Activated CD4-positive, alpha-beta T cell treated with anti-CD3 and anti-CD28 coated beads, Interleukin-2, Interleukin-4, amounts not matched to agents 100 ng/mL and 50 ng/mL, durations not matched to agents 16 hours and 8 hours (primary cell): ENCODE data around the gene LRRC75A.
"Not testable (repeated sequence)": the region's sequence is repeated elsewhere in the genome, so short reads cannot be mapped to it uniquely, and the experiment has no call there.

Experiments
- DNase-seq: peaks from one replicate; pipeline ENCODE4 v3.0.0-alpha.2; 2020; ENCODE audit warnings: low spot score

LRRC75A gene, protein sequence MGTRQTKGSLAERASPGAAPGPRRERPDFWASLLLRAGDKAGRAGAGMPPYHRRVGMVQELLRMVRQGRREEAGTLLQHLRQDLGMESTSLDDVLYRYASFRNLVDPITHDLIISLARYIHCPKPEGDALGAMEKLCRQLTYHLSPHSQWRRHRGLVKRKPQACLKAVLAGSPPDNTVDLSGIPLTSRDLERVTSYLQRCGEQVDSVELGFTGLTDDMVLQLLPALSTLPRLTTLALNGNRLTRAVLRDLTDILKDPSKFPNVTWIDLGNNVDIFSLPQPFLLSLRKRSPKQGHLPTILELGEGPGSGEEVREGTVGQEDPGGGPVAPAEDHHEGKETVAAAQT

DNA sequence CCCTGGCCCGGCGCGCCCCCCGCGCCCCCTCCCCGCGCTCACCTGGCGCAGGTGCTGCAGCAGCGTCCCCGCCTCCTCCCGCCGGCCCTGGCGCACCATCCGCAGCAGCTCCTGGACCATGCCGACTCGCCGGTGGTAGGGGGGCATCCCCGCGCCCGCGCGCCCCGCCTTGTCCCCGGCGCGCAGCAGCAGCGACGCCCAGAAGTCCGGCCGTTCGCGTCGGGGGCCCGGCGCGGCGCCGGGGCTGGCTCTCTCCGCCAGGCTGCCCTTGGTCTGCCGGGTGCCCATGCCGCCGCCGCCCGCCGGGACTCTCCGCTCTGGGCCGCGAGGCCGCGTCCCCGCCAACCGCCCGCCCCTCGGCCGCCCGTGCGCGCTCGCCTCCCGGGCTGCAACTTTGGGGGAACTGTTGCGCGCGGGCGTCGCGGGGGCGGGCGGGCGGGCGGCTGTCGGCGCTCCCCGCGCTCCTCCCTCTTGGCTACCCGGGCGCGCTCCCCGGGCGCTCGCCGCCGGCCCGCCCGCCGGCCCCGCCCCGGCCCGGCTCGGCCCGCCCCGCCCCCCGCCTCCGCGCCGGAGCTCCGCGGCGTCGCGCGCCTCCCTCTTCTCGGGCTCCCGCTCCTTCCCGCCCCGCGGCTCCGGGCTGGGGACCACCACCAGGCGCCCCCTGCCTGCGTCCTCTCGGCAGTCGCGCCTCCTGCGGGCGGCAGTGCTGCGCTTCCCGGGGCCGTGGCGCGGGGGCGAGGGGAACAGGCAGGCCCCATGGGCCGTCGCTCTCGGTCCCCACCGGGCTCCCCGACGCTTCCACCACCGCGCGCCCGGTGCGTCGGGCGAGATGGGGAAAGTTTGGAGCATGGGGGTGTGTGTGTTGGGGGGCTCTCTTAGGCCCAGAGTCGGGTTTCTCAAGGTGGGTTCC, at the start of gene LRRC75A:
TSS of gene LRRC75A (minus strand) at position 491 of the 910 bp plus-strand sequence. CDS start at position 288, 203 bp downstream.
- DNase-seq: peak; percentile 13

DNA sequence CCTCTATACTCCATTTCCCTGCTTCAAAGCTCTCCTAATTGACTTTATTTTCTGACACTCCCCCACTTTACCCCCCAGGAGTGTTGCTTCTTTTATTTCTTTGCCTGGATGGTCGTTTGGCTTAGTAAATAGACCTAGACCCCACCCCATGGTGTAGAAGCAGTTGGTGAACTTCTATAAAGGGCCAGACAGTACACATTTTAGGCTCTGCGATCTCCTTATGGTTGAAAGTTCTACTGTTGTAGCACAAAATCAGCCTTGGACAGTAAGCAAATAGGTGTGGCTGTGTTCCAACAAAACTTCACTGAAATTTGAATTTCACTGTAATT, 45.1 kb upstream of the LRRC75A start:
- DNase-seq: no peak

DNA sequence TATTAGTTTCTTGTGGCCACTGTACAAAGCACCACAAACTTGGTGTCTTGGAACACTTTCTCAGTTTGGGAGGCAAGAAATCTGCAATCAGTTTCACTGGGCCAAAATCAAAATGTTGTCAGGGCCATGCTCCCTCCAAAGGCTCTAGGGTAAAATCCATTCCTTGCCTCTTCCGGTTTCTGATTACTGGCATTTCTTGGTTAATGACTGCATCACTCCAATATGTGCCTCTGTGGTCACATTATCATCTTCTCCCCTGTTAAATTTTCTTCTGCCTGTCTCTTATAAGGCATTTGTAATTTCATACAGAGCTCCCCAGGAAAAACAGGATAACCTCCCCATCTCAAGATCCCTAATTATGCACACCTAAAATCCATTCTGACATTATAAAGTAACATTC, 42.2 kb upstream of the LRRC75A start:
- DNase-seq: no peak

DNA sequence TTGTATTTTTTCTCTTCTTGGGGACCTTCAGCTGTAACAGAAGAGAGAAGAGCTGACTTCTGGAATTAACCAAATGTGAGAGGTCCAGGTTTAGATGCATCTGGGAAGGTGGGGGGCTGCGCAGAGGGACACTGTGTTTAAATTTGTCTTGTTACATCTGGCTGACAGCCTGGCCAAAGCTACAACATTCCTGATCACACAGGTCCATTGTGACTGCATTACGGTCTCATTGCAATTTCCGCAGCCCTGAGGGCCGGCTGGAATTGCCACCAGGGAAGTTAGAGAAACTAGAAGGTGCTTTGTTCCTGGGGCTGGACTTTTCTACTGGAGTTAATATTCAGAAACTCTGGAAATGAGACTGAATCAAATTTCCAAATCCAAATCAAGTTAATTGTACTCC, 37.9 kb upstream of the LRRC75A start:
- no peak for DNase-seq

DNA sequence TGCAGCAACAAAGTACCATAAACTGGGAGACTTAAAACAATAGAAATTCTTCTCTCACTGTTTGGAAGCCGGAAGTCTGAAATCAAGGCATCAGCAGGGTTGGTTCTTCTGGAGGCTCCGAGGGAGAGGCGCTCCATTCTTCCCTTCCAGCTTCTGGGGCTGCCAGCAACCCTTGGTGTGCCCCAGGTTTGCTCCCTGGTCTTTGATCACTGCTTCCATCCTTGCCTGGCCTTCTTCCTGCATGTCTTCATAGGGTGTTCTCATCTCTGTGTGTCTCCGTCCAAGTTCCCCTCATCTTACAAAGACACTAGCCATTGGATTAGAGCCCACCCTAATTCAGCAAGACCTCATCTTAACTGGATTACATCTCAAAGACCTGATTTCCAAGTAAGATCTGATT, 35.3 kb upstream of the LRRC75A start:
- DNase-seq: no peak

DNA sequence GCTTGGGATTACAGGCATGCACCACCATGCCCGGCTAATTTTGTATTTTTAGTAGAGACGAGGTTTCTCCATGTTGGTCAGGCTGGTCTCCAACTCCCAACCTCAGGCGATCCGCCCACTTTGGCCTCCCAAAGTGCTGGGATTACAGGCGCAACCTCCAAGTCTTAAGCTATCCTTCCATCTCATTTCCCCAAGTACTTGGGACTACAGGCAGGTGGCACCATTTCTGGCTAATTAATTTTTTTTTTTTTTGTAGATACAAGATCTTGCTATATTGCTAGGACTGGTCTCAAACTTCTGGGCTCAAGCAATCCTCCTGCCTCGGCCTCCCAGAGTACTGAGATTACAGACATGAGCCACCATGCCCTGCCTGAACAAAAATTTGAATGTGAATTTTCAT, 33.6 kb upstream of the LRRC75A start:
- DNase-seq: not testable (repeated sequence)

DNA sequence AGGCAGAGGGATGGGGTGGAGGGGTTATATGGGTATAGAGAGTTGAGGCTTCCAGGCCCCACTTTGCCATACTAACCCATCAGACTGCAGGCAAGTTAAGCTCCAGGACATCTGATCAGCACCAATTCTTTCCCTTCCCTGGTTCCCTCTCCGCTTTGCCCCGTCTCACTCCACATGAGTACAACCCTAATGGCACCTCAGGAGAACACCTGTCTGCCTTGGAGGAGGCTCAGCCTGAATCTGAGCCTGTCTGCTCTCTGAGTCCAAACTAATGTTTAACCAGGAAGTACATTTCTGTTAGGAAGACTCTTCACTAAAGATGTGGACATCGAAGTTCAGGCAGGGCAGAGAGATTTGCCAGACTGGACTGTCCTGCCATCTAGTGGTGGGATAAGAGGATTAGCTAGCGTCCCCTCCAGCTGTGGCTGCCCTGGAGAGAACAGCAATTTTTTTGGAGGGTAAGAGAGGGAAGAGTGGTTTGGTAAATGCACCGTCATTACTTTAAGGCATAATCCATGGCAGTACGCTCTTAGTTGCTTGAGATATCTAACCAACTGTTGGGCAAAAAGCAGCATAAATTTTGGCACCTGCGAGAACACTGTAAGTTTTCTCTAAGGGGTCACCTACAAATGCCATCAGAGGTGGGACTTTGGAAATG, 29.2 kb upstream of the LRRC75A start:
- DNase-seq: peak; percentile 78

DNA sequence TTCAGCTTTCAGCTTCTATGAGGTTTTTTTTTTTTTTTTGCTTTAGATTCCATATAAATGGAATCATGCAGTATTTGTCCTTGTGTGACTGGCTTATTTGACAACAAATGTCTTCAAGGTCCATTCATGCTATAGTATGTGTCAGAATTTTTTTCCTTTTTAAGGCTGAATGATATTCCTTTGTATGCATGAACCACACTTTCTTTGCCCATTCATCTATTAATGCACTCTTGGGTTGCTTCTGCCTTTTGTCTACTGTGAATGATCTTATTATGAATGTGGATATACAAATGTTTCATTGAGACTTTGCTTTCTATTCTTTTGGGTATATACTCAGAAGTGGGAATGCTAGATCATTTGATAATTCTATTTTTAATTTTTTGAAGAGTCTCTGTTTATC, 27.0 kb upstream of the LRRC75A start:
- DNase-seq: no peak

DNA sequence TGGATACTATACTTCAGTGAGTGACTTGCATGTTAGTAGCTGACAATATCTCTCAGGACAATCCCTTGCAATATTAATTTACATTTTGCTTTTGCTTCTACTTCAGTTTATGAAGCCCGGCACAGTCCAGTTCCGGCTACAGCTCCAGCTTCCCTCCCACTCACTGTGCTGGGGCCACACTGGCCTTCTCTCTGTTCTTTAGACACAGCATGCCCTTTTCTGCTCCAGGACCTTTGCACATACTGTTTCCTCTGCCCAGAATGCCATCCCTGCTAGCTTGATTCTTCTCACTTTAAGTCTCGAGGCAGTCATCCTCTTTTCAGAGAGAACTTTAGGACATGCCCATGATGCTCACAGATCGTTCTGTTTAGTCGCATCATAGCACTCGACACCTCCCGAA, 25.5 kb upstream of the LRRC75A start:
- DNase-seq: no peak

DNA sequence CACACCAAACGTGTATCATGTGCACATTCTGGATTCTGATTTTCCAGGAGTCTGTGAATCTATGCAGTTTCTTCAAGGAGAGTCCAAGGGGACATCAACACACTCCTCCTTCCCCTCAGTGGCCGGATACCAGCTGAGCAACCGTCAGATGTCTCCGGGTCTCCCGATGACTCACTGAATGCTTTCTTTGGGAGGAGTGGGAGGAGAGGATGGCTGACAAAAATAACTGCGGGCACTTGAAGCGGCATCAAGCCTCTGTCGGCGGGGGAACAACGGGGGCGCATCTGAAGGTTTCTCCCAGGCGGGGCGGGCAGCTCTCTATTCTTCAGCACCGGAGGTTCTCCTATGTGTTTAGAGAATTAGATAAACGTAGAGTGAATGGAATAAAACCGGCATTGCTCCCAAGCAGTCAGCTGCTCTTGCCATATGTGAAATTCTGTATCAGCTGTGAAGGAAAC, 24.6 kb upstream of the LRRC75A start:
- no peak for DNase-seq

DNA sequence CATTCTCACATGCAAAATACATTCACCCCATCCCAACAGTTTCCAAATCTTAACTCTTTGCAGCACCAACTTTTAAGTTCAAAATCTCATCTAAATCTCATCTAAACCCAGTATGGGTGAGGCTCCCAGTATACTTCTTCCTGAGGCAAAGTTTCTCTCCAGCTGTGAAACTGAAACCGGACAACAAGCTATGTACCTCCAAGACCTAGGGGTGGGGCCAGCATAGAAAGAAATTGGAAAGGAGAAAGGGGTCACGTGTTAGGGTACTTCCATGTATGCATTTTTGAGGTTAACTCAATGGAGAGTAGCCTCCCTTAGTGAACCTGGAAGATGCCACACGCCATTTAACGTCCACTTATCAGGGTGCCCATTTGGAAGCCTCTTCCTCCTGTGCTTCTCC, 23.9 kb upstream of the LRRC75A start:
- no peak for DNase-seq

DNA sequence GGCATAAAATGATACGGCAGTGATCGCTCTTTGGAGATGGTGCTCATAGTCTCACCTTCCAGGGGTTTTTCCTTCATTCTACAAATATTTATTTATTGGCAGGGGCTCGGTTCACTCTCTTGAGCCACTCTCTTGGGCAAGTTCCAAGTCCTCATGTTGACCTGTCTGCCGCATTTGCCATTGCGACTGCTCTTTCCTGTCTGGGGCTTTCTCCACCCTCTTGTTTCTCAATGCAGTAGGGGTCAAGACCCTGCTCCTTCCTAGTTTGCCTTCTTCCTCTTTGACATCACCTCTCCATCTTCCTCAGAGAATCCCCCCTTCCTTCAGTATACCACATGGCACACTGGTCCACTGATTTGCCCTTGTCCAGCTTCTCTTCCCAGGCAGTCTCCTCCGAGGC, 21.9 kb upstream of the LRRC75A start:
- DNase-seq: no peak

DNA sequence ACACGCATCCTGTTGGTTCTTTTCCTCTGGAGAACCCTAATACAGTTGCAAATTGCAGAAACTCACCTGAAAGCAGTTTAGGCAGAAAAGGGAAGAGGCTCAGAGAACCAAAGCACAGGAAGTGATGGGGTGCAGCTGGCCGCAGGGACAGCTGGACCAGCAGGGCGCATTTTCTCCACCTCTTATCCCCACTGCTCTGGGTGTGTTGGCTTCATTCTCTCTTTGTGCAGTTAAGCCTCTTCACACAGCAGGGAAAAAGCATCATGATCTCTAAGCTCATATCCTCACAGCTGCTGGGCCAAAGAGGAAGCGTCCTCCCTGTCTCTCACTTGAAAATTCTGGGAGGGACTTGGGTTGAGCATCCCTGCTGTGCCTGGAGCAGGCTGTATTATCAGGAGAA, 20.0 kb upstream of the LRRC75A start:
- no peak for DNase-seq

DNA sequence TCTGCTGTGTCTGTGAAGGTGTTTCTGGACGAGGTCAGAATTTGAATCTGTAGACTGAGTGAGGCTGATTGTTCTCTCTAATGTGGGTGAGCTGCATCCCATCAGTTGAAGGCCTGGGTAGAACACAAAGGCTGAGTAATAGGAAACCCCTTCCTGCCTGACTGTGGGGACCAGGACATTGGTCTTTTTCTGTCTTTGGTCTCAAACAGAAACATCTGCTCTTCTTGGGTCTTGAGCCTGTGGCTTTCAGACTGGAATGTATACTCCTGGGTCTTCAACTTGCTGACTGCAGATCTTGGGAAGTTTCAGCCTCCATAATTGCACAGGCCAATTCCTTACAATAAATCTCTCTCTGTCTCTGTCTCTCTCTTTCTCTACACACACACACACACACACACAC, 19.6 kb upstream of the LRRC75A start:
- no peak for DNase-seq

DNA sequence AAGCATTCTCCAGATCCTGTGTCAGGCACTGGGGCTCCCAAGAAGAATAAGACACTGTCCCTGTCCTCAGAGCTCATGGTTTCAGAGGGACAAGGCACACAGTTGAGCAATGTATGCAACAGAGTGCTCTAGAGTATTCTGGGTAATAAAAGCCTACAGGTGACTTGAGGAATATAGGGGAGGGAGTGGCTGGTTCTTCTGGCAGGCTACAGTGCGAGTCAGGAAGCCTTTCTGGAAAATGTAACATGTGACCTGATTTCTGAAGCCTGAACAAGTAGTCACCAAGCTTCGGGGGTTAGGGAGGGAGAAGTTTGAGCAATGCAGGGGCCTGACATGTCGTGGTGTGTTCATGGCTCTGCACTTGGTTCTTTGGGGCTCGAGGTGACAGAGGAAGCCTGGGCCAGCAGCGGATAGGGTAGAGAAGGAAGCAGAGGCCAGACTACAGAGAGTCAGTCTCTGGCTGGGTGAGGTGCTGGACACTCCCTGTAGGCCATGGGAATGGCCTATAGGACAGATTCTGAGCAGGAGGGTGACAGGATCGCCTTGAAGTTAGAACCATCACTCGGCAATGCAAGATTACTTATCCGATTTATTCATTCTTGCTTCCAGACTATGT, 16.0 kb upstream of the LRRC75A start:
- no peak for DNase-seq

DNA sequence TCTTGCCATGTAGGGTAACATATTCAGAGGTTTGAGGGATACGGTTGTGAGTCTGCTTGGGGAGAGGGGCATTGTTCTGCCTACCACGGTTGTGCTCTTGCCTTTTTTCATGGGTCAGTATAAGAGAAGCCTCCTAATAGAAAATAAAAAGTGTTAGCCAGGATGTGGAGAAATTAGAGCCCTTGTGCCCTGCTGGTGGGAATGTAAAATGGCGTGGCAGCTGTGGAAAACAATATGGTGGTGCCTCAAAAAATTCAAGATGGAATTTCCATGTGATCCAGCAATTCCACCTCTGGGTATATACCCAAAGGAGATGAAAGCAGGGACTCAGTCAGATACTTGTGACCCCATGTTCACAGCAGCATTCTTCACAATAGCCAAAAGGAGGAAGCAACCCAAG, 14.2 kb upstream of the LRRC75A start:
- no peak for DNase-seq

DNA sequence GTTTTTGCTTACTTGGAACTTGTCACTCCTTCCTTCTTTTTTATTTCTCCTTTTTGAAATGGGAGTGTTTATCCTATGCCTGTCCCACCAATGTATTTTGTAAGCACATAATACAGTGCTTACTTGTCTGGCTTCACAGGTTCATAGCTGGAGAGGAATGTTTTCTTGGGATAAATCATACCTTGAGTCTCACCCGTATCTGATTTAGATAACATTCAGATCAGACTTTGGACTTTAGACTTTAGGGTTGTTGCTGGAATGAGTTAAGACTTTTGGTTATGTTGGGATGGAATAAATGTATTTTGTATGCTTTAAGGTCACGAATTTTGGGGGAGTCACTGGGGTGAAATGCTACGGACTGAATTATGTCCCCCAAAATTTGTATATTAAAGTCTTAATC, 13.0 kb upstream of the LRRC75A start:
- no peak for DNase-seq

DNA sequence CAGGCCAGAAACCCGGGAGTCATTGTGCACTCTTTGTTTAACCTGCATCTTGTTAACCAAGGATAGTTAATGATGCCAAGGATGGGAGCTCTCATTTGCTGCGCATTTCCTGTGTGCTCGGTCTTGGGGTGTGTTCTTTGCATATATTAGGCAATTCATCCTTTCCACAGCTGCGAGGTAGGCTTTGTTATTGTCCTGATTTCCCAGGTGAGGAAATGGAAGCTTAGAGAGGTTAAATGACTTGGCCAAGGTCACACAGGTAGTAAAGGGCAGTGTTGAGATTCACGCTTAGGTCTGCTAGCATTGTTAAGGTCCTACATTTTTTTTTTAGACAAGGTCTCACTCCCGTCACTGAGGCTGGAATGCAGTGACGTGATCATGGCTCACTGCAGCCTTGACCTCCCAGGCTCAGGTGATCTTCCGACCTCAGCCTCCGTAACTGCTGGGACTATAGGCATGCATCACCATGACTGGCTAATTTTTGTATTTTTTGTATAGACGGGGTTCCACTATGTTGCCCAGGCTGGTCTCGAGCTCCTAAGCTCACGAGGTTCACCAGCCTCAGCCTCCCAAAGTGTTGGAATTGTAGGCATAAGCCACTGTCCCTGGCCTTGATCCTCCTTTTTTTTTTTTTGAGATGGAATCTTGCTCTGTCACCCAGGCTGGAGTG, 5.0 kb upstream of the LRRC75A start:
- no peak for DNase-seq

DNA sequence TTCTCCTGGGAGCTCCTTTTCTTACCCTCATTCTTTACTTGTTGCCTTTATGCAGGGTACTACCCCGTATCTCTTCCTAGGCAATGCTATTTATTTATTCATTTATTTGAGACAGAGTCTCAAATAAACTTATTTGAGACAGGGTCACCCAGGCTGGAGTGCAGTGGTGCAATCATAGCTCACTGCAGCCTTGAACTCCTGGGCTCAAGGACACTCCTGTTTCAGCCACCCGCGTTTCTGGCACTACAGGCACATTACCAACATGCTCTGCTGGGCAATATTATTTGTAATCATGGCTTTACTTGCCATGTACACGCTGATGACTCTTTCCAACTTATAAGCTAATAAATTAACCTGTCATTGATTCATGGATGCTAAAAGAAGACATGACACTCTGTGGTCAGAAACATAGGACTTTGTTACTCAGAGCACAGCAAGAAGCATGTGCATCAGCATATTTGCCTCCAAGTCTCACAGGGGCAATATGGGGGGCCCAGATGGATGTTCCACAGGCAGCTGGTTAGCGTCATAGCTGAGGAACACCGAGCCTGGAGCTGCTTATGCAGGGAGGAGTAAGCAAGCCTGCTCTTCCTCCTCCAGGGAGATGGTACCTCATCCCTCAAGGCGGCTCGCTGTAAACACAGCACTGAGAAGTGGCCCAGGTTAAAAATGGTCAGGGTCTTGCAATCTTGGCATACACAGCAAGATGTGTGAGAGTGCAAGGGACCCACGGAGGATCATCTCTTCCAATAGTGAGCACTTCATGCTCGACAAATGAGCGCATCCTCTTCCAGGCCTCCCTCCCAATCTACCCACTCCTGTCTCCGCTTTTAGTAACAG, 4.2 kb upstream of the LRRC75A start:
- DNase-seq: no peak

DNA sequence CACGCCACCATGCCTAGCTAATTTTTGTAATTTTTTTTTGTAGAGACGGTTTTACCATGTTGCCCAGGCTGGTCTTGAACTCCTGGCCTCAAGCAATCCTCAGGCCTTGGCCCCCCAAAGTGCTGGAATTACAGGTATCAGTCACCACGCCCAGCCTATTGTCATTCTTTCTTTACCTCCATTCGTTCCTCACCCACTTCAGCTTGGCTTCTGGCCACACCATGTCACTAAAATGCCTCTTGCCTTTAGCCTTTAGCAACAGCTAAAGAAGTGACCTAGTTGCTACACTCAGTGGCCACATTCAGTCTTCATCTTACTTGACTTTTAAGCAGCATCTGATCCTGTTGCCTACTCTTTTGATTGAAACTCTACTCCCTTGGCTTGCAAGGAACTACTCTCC, 3.6 kb upstream of the LRRC75A start:
- no peak for DNase-seq

DNA sequence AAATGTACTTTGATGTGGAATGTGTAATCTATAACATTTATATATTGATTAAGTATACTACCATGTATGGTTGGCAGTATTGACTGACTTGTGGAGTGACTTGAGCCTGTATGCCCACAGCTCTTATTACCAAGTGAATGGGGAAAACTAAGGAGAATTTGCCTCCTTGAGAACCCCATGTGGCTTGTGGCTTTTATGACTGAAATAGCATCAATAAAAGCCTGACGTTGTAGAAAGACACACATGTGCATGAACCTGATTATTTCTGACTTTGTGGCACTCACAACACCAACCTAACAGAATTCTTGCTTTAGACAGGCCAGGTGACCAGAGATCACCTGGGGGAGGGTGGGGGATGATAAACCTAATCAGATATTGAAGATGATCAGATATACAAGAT, 2.1 kb upstream of the LRRC75A start:
- DNase-seq: no peak
